Neural crest cell (in vitro differentiated cells): Measurements from ENCODE around the gene IL15RA. TPM values are rescaled to one million over a fixed set of nuclear protein-coding genes. Genes with fewer than 3 reads are reported as not detected.

Experiments used
- DNase-seq: peaks from one replicate; pipeline ENCODE4 v3.0.0; 2021; ENCODE audit warnings: low read depth, mixed read lengths, low spot score
- H3K27ac Mint-ChIP-seq: one replicate; pipeline ENCODE4 v1.8.0; 2021; ENCODE audit warnings: mild to moderate bottlenecking, mixed read lengths; ENCODE audit not compliant: unreplicated experiment
- H3K27me3 Mint-ChIP-seq: 2 replicates; pipeline ENCODE4 v1.8.0; 2021; ENCODE audit warnings: low read depth, mild to moderate bottlenecking, mixed read lengths
- H3K36me3 Mint-ChIP-seq: 2 replicates; pipeline ENCODE4 v1.8.0; 2021; ENCODE audit warnings: low read depth, mild to moderate bottlenecking, mixed read lengths
- H3K4me1 Mint-ChIP-seq: 2 replicates; pipeline ENCODE4 v1.8.0; 2021; ENCODE audit warnings: mixed read lengths
- H3K4me3 Mint-ChIP-seq: one replicate; pipeline ENCODE4 v1.8.0; 2021; ENCODE audit warnings: mild to moderate bottlenecking, mixed read lengths
- H3K9me3 Mint-ChIP-seq: 2 replicates; pipeline ENCODE4 v1.8.0; 2021; ENCODE audit warnings: mixed read lengths
- total RNA-seq: library from RNA; stranded (reverse); gene quantifications from 2 replicates; pipeline ENCODE4 v1.2.1, GENCODE V29; 2021
- TF ChIP-seq, protein P1 (sequence below): fragments of 200-600 bp; sonication (generic); conservative IDR thresholded peaks from 2 replicates; pipeline ENCODE4 v1.5.0; 2021; ENCODE audit warnings: antibody characterized with exemption, mild to moderate bottlenecking

Gene IL15RA
- total RNA-seq, 1 donor from 2014 or later, result not detected

DNA sequence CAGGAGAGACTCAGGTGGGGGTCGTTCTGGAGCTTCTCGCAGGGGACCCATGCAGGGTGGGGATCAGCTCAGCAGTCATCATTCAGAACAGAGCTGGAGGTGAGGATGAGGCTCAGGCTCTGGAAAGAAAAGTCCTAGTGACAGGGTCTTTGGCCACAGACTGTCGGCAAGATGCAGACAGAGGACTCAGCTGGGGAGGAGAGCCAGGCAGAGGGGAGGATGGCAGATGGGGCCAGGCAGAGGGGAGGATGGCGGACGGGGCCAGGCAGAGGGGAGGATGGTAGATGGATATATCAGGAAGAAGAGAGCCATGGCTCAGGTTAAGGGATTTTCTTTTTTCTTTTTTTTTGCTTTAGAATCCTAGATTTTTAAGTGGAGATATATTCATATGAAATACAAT lies 7.7 kb upstream of the IL15RA start:
- Mint-ChIP-seq H3K36me3 (no peaks in the 10 kb centered on the region), H3K4me3 (no peak overlapping the region), H3K27me3 (peaks cover 33% of the 10 kb centered on the region), H3K9me3 (no peaks in the 10 kb centered on the region), H3K27ac (no peak overlapping the region), H3K4me1 (no peaks in the 10 kb centered on the region)
- DNase-seq, result no peak
- TF ChIP-seq, protein P1, sequence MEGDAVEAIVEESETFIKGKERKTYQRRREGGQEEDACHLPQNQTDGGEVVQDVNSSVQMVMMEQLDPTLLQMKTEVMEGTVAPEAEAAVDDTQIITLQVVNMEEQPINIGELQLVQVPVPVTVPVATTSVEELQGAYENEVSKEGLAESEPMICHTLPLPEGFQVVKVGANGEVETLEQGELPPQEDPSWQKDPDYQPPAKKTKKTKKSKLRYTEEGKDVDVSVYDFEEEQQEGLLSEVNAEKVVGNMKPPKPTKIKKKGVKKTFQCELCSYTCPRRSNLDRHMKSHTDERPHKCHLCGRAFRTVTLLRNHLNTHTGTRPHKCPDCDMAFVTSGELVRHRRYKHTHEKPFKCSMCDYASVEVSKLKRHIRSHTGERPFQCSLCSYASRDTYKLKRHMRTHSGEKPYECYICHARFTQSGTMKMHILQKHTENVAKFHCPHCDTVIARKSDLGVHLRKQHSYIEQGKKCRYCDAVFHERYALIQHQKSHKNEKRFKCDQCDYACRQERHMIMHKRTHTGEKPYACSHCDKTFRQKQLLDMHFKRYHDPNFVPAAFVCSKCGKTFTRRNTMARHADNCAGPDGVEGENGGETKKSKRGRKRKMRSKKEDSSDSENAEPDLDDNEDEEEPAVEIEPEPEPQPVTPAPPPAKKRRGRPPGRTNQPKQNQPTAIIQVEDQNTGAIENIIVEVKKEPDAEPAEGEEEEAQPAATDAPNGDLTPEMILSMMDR, result no peak

DNA sequence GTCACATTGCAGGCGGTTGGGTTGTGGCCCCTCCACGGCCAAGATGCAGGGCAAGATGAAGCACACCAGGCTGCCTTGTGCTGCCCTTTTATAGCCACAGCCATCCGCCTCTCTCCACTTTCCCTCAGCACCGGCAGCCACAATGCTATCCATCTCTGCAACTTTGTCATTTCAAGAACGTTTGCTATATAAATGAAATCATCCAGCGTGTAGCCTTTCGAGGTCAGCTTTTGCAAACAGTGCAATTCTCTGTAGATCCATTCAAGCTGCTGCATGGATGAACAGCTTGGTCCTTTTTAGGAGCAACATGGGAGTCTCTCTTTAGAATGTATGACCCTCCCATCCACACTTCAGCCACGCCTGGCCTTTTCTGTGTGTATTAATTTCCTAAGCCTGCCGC lies 6.4 kb upstream of the IL15RA start:
- Mint-ChIP-seq H3K27me3 (peaks cover 45% of the 10 kb centered on the region), H3K27ac (no peak overlapping the region), H3K36me3 (no peaks in the 10 kb centered on the region), H3K4me1 (no peaks in the 10 kb centered on the region), H3K4me3 (no peak overlapping the region), H3K9me3 (no peaks in the 10 kb centered on the region)
- TF ChIP-seq, protein P1, result no peak
- no peak for DNase-seq

DNA sequence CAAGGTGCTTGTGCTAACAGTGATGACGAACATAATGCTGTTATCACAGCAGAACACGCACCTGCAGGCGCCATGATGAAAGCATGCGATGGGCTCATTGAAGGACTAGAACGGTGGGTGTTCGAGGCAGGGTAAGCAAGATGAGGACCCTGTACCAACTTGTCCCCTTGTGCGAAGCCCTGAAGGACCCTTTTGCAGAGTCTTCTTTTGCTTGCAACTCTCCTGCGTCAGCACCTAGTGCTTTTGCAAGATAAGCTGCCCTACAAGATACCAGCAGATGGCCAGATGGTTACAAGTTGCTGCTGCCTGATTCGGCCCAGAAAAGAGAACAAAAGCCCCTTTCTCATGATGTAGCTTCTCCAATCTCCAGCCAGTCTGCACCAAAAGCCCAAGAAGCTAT lies 4.2 kb upstream of the IL15RA start:
- peaks cover 6% of the 10 kb centered on the region for H3K4me1 Mint-ChIP-seq
- no peak for DNase-seq
- H3K9me3 Mint-ChIP-seq, result no peaks in the 10 kb centered on the region
- peaks cover 56% of the 10 kb centered on the region for H3K27me3 Mint-ChIP-seq
- no peaks in the 10 kb centered on the region for H3K36me3 Mint-ChIP-seq
- no peak overlapping the region for H3K27ac Mint-ChIP-seq
- no peak overlapping the region for H3K4me3 Mint-ChIP-seq
- TF ChIP-seq, protein P1, result no peak

DNA sequence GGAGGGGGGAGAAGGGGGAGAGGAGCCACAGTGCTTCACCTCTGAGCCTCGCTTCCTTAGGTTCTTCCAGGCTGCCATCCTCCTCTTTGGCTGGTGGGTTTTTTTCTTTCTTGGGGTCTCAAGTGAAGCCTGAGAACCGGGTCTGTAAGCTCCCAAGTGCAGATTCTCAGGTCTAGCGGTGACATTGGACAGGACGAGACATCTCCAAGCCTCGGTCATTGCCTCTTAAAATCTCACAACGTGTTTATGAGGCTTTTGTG lies 817 bp upstream of the IL15RA start:
- H3K27me3 Mint-ChIP-seq, result peaks cover 72% of the 10 kb centered on the region
- H3K36me3 Mint-ChIP-seq, result no peaks in the 10 kb centered on the region
- no peak for DNase-seq
- peaks cover 10% of the 10 kb centered on the region for H3K4me1 Mint-ChIP-seq
- H3K27ac Mint-ChIP-seq, result no peak overlapping the region
- TF ChIP-seq, protein P1, result no peak
- peak overlapping the region; percentile 82 for H3K4me3 Mint-ChIP-seq
- no peaks in the 10 kb centered on the region for H3K9me3 Mint-ChIP-seq

DNA sequence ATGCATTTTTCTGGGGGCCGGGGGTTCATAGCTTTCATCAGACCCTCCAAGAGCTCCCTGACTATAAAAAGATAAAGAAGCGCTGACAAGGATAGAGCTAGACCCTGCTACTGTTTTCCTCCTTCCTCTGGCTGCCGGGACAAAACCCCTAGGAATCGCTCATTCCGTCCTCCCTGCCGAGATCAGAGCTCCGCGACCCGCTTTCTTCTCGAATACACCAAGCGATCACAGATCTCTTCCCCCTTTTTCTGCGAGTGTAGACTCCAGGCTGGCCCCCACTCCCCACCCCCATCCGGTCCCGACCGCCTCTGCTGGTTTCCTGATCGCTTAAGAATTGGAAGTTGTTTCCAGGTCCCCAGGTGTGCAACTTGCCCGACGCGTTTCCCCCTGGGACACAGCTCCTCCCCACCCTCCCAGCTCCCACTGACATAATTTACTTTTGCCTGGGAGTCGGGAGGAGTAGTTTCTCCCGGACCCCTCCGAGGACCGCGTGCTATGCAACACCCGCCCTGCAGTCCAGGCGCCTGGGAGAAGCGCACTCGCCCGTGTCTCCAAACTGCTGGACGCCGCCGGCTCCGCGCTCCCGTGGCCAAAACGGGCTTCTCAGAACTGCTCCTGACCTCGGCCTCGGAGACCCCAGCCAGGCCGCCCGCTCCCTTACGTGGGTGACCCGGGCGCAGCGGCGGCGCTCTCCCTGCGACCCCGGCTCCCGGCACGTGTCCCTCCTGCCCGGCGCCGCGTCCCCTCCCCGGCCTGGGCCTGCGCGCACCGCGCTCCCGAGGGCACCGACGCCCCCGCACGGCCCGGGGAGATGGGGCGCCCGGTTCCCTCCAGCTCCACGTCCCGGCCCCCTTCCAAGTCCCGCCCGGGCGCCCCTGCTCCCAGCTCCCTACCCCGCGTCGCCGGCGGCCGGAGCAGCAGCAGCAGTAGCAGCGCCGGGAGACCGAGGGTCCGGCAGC lies 552 bp downstream of the IL15RA start:
- Mint-ChIP-seq H3K27ac (no peak overlapping the region), H3K4me3 (peak overlapping the region; percentile 90), H3K4me1 (peaks cover 10% of the 10 kb centered on the region), H3K27me3 (peaks cover 74% of the 10 kb centered on the region), H3K9me3 (no peaks in the 10 kb centered on the region), H3K36me3 (no peaks in the 10 kb centered on the region)
- TF ChIP-seq, protein P1, result no peak
- peak; percentile 28 for DNase-seq
